ENCODE measurements around the gene ENO3.

GRCh38 chr17:4982305-4982704 is 31.4 kb downstream of the ENO3 start:
- TF ChIP-seq, protein P1, sequence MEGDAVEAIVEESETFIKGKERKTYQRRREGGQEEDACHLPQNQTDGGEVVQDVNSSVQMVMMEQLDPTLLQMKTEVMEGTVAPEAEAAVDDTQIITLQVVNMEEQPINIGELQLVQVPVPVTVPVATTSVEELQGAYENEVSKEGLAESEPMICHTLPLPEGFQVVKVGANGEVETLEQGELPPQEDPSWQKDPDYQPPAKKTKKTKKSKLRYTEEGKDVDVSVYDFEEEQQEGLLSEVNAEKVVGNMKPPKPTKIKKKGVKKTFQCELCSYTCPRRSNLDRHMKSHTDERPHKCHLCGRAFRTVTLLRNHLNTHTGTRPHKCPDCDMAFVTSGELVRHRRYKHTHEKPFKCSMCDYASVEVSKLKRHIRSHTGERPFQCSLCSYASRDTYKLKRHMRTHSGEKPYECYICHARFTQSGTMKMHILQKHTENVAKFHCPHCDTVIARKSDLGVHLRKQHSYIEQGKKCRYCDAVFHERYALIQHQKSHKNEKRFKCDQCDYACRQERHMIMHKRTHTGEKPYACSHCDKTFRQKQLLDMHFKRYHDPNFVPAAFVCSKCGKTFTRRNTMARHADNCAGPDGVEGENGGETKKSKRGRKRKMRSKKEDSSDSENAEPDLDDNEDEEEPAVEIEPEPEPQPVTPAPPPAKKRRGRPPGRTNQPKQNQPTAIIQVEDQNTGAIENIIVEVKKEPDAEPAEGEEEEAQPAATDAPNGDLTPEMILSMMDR (IDR thresholded peaks at IDR 0.05): no peak
- TF ChIP-seq POLR2A (IDR thresholded peaks at IDR 0.05): no peak

Data from thyroid gland (tissue), 4 donors.